Measurements from ENCODE around the gene LHFPL2. TPM values are rescaled to one million over a fixed set of nuclear protein-coding genes. Genes with fewer than 3 reads are reported as not detected.
A peak's percentile ranks its signal among the peaks of the same experiment; 100 is the strongest.

Gene LHFPL2
- polyA plus RNA-seq, 3 donors: 3.7 to 11.6 (median 7.3) TPM

GRCh38 chr5:78492224-78492623 is 156.3 kb downstream of the LHFPL2 start:
- Histone ChIP-seq H3K9ac (ENCODE audit: insufficient read depth, low read length, poor library complexity, severe bottlenecking) (no peak overlapping the region), H3K27ac (ENCODE audit: low read depth in 1 of 2, low read length in 2 of 2) (no peak overlapping the region), H3K27me3 (ENCODE audit: control insufficient read depth in 2 of 2, insufficient read depth in 2 of 2, low read length in 2 of 2) (no peaks in the 10 kb centered on the region), H3K9me3 (replicated peaks in 1 of 2; ENCODE audit: control insufficient read depth in 1 of 2, insufficient read depth in 1 of 2, low read length in 2 of 2) (no peaks in the 10 kb centered on the region), H3K79me2 (ENCODE audit: insufficient read depth, low read length) (peaks cover 20% of the 10 kb centered on the region), H3K4me2 (replicated peaks; ENCODE audit: extremely low read depth, low read length, poor library complexity, severe bottlenecking) (no peak overlapping the region), H3K4me3 (replicated peaks in 1 of 3; ENCODE audit: low read depth in 2 of 3, low read length in 3 of 3) (no peak overlapping the region), H3K4me1 (ENCODE audit: control insufficient read depth in 1 of 2, insufficient read depth in 2 of 2, low read length in 2 of 2) (peaks cover 27 to 32% of the 10 kb centered on the region in 2 donors), H2AFZ (ENCODE audit: insufficient read depth, low read depth, low read length, poor library complexity, severe bottlenecking) (no peak overlapping the region), H3K36me3 (replicated peaks in 1 of 2; ENCODE audit: control insufficient read depth in 1 of 2, insufficient read depth in 2 of 2, low read length in 2 of 2) (peaks cover 9 to 32% of the 10 kb centered on the region in 2 donors), H4K20me1 (ENCODE audit: insufficient read depth, low read length) (peaks cover 25% of the 10 kb centered on the region)
- Mint-ChIP-seq H3K27ac (peak overlapping the region in 1 of 7 donors; percentile 50), H3K4me1 (peaks cover 50% of the 10 kb centered on the region), H3K36me3 (peaks cover 56 to 67% of the 10 kb centered on the region in 2 donors), H3K9me3 (peaks cover 0 to 2% (median 0%) of the 10 kb centered on the region in 7 donors), H3K4me3 (no peak overlapping the region), H3K27me3 (ENCODE audit: low read depth in 3 of 3) (peaks cover 0 to 2% (median 2%) of the 10 kb centered on the region in 3 donors)
- no peak for TF ChIP-seq CTCF (IDR thresholded peaks at IDR 0.05)
- no peak for DNase-seq
- 100% methylated on average over 1 of the region's 2 CpGs for WGBS (ENCODE audit: insufficient coverage)
- intact Hi-C loops (cut with micrococcal nuclease): loop anchor here in 1 of 2 donors (10.0 kb wide), 1 partner anchor 153 kb away; the partner anchor contains the start of gene LHFPL2

- Histone ChIP-seq H3K4me2 (replicated peaks; ENCODE audit: extremely low read depth, low read length, poor library complexity, severe bottlenecking) (no peak overlapping the region), H3K79me2 (ENCODE audit: insufficient read depth, low read length) (peaks cover 12% of the 10 kb centered on the region), H3K27me3 (ENCODE audit: control insufficient read depth in 2 of 2, insufficient read depth in 2 of 2, low read length in 2 of 2) (no peaks in the 10 kb centered on the region), H3K4me3 (replicated peaks in 1 of 3; ENCODE audit: low read depth in 2 of 3, low read length in 3 of 3) (no peak overlapping the region), H2AFZ (ENCODE audit: insufficient read depth, low read depth, low read length, poor library complexity, severe bottlenecking) (no peak overlapping the region), H3K36me3 (replicated peaks in 1 of 2; ENCODE audit: control insufficient read depth in 1 of 2, insufficient read depth in 2 of 2, low read length in 2 of 2) (peaks cover 9 to 44% of the 10 kb centered on the region in 2 donors), H4K20me1 (ENCODE audit: insufficient read depth, low read length) (peaks cover 20% of the 10 kb centered on the region), H3K4me1 (ENCODE audit: control insufficient read depth in 1 of 2, insufficient read depth in 2 of 2, low read length in 2 of 2) (peaks cover 23 to 25% of the 10 kb centered on the region in 2 donors), H3K9ac (ENCODE audit: insufficient read depth, low read length, poor library complexity, severe bottlenecking) (no peak overlapping the region), H3K27ac (ENCODE audit: low read depth in 1 of 2, low read length in 2 of 2) (no peak overlapping the region), H3K9me3 (replicated peaks in 1 of 2; ENCODE audit: control insufficient read depth in 1 of 2, insufficient read depth in 1 of 2, low read length in 2 of 2) (no peaks in the 10 kb centered on the region)
- Mint-ChIP-seq H3K4me1 (peaks cover 45% of the 10 kb centered on the region), H3K27me3 (ENCODE audit: low read depth in 3 of 3) (peaks cover 0 to 2% (median 0%) of the 10 kb centered on the region in 3 donors), H3K27ac (peak overlapping the region in 3 of 7 donors; percentile 13 to 18 (median 18)), H3K36me3 (peaks cover 66 to 73% of the 10 kb centered on the region in 2 donors), H3K4me3 (no peak overlapping the region), H3K9me3 (peaks cover 0 to 2% (median 0%) of the 10 kb centered on the region in 7 donors)
- no peak for TF ChIP-seq CTCF (IDR thresholded peaks at IDR 0.05)
- no peak for DNase-seq
- intact Hi-C loops (cut with micrococcal nuclease): loop anchor here in 1 of 2 donors (10.0 kb wide), 1 partner anchor 154 kb away; the partner anchor contains the start of gene LHFPL2
- 100% methylated on average over 2 of the region's 4 CpGs for WGBS (ENCODE audit: insufficient coverage)
Measured at GRCh38 chr5:78490709-78491485, 157.7 kb downstream of the LHFPL2 start.

Data from CD14-positive monocyte (primary cell).